Cardiac ventricle fibroblast (primary cell): Measurements from ENCODE around the gene SVBP. TPM values are rescaled to one million over a fixed set of nuclear protein-coding genes. Genes with fewer than 3 reads are reported as not detected.

Source experiments
- total RNA-seq: library from RNA; depleted of rRNA; stranded (reverse); fragments of >200 nt; gene quantifications from 2 replicates; pipeline ENCODE4 v1.2.3, GENCODE V29; 2015

Gene SVBP, protein sequence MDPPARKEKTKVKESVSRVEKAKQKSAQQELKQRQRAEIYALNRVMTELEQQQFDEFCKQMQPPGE
- total RNA-seq = 12.5 and 15.7 TPM in 2 replicates

DNA sequence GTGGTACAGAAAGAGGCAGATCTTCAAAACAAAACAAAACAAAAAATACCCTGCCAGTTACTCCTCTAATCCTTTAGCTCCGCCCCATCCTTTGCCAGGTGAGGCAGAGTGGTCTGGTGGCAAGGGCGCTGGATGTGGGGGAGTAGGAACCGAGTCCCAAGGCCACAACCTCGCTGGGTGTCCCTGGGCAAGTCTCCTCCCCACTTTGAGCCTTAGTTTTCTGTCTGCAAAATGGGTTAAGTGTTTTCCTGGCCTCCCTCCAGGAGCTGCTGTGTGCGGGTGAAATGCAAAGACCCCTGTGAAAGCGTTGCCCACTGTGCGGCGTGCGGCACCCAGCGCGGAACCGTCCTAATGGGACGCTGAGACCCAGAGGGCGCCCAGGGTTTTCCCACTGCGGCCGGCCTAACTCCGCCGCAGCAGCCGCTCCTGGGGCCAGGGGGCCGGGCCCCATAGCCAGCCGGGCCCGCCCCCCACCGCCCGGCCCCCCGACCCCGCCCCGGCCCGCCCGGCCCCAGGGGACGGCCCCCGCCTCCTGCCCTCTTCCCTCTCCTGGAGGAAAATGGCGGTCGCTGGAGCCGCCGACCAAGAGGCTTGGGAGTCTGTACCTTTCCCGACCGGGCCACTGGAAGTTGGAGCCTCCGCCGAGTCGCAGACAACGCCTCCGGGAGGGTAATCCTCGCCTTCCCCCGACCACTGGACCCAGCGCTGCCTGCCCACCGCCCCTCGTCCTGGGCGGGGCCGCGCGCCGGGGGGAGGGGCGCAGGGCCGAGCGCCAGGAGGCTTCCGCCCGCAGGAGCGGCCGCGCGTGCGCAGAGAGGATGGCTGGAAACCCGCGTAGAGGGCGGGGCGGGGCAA is at the start of gene SVBP, which contains the start of gene ERMAP:
SVBP (minus strand) TSS at position 813 of the 855 bp plus-strand sequence. CDS start 853 bp downstream, outside the sequence.
ERMAP (plus strand) TSS at position 538 of the 855 bp plus-strand sequence. CDS start 13,327 bp downstream, outside the sequence.

DNA sequence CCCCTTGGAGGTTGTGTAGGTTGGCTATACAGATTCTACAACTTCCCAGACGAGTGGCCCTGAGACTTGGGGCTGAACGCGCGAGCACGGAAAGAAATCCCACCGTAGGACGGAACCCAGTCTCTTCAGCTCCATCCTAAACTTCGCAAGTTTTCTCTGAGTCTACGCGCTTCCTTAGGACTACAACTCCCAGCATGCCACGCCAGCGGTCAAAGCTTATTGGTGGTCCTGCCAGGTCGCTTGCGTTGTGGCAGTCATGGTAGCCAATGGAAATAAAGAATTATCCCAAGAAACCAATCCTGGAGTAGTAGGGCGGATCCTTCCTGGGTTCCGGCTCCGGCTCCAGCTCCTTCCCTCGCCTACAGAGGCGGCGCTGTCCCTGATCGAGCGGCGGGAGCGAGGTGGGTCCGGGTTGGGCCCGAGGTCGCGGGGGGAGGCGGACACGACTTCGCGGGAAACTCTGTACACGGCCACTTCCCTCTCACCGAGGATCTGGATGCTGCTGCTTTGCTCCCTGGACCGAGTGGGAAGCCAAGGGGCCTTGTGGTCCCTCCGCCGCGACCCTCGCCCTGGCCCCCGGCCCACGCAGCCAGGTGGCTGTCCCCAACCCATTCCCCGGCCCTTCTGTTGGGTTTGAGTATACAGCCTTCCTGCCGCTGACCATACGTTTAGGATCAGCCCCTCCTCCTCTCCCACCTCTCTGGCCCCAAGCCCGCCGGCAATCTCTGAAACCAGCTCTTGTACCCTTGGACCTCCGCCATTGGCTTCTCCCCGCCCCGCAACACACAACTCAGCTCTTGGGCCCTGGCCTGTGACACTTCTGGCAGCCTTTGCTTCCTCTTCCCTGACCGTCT is 29.3 kb upstream of the SVBP start, which contains the start of gene ZNF691:
ZNF691 (plus strand) TSS at position 357 of the 854 bp plus-strand sequence. CDS start 3,046 bp downstream, outside the sequence.

DNA sequence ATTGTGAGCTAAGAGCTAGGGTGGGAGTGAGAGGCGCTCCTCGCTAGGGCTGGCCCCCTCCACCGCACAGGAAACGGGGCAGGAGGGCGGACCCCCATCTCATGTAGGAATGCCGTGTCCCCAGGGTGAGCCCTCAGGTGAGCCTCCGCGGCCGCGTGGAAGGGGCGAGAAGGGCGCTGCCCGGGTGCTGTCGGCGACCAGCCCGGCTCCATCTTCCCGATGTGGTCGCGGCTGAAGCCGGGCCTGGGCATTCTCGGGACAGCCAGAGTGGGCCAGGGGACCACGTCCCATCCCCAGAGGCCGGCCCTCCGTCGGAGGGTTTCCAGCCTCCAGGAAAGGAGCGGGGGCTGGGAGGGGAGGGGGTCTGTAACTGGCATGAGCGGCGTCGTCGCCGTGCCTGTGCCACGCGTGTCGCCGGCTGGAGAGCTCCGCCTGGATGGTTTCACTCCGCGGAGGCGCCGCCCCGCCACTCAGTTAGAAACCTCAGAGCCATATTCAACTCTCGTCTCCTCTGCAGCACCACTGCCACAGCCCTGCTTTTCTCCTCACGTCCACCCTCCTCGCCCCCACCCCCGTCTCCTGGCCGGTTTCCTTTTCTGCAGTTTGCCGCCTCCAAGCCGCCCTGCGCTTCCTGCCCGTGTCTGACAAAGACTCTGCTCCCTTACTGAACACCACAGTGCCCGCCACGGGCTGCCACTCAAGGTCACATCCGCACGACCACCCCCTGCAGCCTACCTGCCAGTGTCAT is 32.1 kb downstream of the SVBP start, which contains the start of gene TMEM269:
TMEM269 (plus strand) TSS at position 46 of the 748 bp plus-strand sequence. CDS start 4,903 bp downstream, outside the sequence.

DNA sequence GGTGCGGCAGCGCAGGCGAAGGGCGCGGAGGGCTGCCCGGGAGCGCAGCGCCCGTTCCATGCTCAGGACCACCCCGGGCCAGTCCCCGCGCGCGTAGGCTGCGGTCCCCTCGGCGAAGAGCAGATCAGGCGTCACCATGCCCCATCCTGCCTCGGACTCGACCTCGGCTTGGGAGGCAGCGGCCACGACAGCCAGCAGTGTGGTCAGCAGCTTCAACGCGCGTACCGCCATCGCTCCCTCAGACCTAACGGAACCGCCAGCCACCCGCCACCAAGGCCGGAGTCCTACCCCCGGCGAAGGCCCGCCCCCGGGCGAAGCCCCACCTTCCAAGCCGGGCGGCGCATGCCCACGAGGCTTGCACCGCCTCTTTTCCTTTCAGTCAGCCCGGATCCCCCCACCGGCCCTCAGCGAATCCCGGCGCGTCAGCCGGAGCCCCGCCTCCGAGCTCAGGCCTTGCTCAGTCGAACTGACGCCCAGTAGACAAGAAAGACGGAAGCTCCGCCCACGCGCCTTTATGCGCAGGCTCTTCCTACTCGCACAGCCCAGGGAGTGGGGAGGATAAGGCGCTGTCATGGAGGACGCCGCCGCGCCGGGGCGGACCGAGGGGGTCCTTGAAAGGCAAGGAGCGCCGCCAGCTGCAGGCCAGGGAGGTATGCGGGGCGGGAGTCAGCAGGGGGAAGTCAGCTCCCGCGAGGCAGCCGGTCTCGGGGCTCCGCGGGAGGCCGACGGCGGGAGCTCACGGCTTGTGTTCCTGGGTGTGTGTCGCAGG is 50.3 kb downstream of the SVBP start, which contains the start of the genes C1orf50 and P3H1:
C1orf50 (plus strand) TSS at position 509 of the 769 bp plus-strand sequence; CDS start at position 572, 63 bp downstream.
P3H1 (minus strand) TSS at position 288 of the 769 bp plus-strand sequence; CDS start at position 231, 57 bp downstream.

Other genes with a start within 250 kb of the SVBP start
- gene PPIH, start 159.0 kb downstream of the SVBP start, total RNA-seq = 32.3 and 34.0 TPM in 2 replicates
- gene YBX1, start 135.0 kb downstream of the SVBP start, total RNA-seq = 510 and 528 TPM in 2 replicates
- gene CLDN19, start 77.2 kb downstream of the SVBP start, total RNA-seq = not detected in 2 replicates
- gene P3H1, start 50.4 kb downstream of the SVBP start, total RNA-seq = 127 and 140 TPM in 2 replicates
- gene C1orf50, start 50.1 kb downstream of the SVBP start, total RNA-seq = 2.0 and 2.3 TPM in 2 replicates
- gene TMEM269, start 32.4 kb downstream of the SVBP start, total RNA-seq = not detected in 2 replicates
- gene ERMAP, start 275 bp downstream of the SVBP start, total RNA-seq = 6.3 and 7.5 TPM in 2 replicates
- 5.2 and 5.7 TPM in 2 replicates for gene ZNF691, start 29.2 kb upstream of the SVBP start, total RNA-seq
- 135 and 190 TPM in 2 replicates for gene SLC2A1, start 141.5 kb upstream of the SVBP start, total RNA-seq